HCT116 (cell line): ENCODE data around the gene BBS9. TPM values are rescaled to one million over a fixed set of nuclear protein-coding genes. Genes with fewer than 3 reads are reported as not detected.

Experiments used
- ATAC-seq: fragments of 200-7000 bp; cut with Tn5 transposase; 2 replicates; pipeline ENCODE4 v1.9.1; 2020; ENCODE audit warnings: mild to moderate bottlenecking, moderate library complexity
- Bru-seq: library from RNA; stranded (reverse); fragments of 400-500 nt; gene quantifications from one replicate; lab custom pipeline; 2021; lab: Mats Ljungman, UMichigan
- BruChase-seq, 2 experiments: library from RNA; stranded (reverse); fragments of 400-500 nt; gene quantifications; one replicate each; lab custom pipeline; 2021; lab: Mats Ljungman, UMichigan
- BruUV-seq: library from RNA; stranded (reverse); fragments of 400-500 nt; replicated peaks from 2 replicates; lab custom pipeline; 2021; lab: Mats Ljungman, UMichigan
- CTCF ChIA-PET: fragments of 300-600 bp; sonication (Branson Sonifier 250); formaldehyde crosslinking; loops from one replicate; lab custom pipeline; 2021; ENCODE audit warnings: antibody characterized with exemption; lab: Charles Lee
- POLR2A ChIA-PET: fragments of 300-600, 350-600 bp; sonication (Branson Sonifier 250); formaldehyde crosslinking; loops from one replicate; lab custom pipeline; 2021; ENCODE audit warnings: antibody characterized with exemption; lab: Charles Lee
- RAD21 ChIA-PET, 2 experiments: fragments of 300-600 bp; sonication (Branson Sonifier 250); formaldehyde crosslinking; loops; one replicate each; lab custom pipeline; 2023; ENCODE audit warnings: low total read pairs in 2 of 2; ENCODE audit not compliant: uncharacterized antibody in 2 of 2, unreplicated experiment in 2 of 2, low non-redundant PET in 1 of 2; lab: Charles Lee
- DNase-seq: peaks from one replicate; pipeline ENCODE4 v3.0.0-alpha.2; 2010; ENCODE audit warnings: low read depth, low spot score
- H2AFZ ChIP-seq: fragments of 200-600 bp; shearing (Covaris generic), sonication (generic); 2 replicates; pipeline ENCODE4 v1.6.1; 2017; ENCODE audit warnings: low read depth, mixed run types, mixed read lengths, antibody characterized with exemption, low read length; ENCODE audit not compliant: poor library complexity, severe bottlenecking
- H3K27ac ChIP-seq: 2 replicates; pipeline ENCODE4 v1.5.1; 2012; ENCODE audit warnings: low read depth, low read length
- H3K27me3 ChIP-seq: fragments of 200-600 bp; sonication (generic); 2 replicates; pipeline ENCODE4 v1.6.1; 2016; ENCODE audit warnings: mixed run types, low read length, mixed read lengths; ENCODE audit not compliant: insufficient read depth
- H3K36me3 ChIP-seq, 2 experiments: fragments of 200-500 bp in 1 of 2; fragments of 200-600 bp in 1 of 2; sonication (Bioruptor generic) in 1 of 2; sonication (generic) in 1 of 2; 2 replicates each; pipeline versions ENCODE4 v1.5.1 to v1.6.1; 2014 to 2016; ENCODE audit warnings: low read length in 2 of 2, inconsistent platforms in 1 of 2, mixed read lengths in 1 of 2, mixed run types in 1 of 2; ENCODE audit not compliant: insufficient read depth in 2 of 2, control insufficient read depth in 1 of 2
- H3K4me1 ChIP-seq, 2 experiments: fragments of 200-600 bp in 1 of 2; sonication (generic) in 1 of 2; 2 replicates each; pipeline versions ENCODE4 v1.5.1 to v1.6.1; 2012 to 2017; ENCODE audit warnings: low read length in 2 of 2, inconsistent platforms in 1 of 2, mild to moderate bottlenecking in 1 of 2, mixed read lengths in 1 of 2, mixed run types in 1 of 2, moderate library complexity in 1 of 2; ENCODE audit not compliant: insufficient read depth in 2 of 2, control insufficient read depth in 1 of 2
- H3K4me2 ChIP-seq: fragments of 200-600 bp; sonication (generic); 2 replicates; pipeline ENCODE4 v1.6.1; 2017; ENCODE audit warnings: mixed run types, low read length, mixed read lengths
- H3K4me3 ChIP-seq, 2 experiments: fragments of 200-600 bp in 1 of 2; sonication (generic) in 1 of 2; replicated peaks in 1 of 2; 2 replicates each; pipeline ENCODE4 v1.5.1; 2011 to 2016; ENCODE audit warnings: low read length in 2 of 2, control low read depth in 1 of 2, low read depth in 1 of 2, mild to moderate bottlenecking in 1 of 2, mixed read lengths in 1 of 2, mixed run types in 1 of 2
- H3K79me2 ChIP-seq: fragments of 200-600 bp; sonication (generic); 2 replicates; pipeline ENCODE4 v1.6.1; 2017; ENCODE audit warnings: mild to moderate bottlenecking, mixed run types, low read length, moderate library complexity, mixed read lengths; ENCODE audit not compliant: insufficient read depth
- H3K9ac ChIP-seq: fragments of 200-600 bp; sonication (generic); 2 replicates; pipeline ENCODE4 v1.6.1; 2016; ENCODE audit warnings: low read length, mixed read lengths
- H3K9me2 ChIP-seq: fragments of 200-600 bp; sonication (generic), shearing (Covaris generic); 2 replicates; pipeline ENCODE4 v1.6.1; 2017; ENCODE audit warnings: mixed run types, mild to moderate bottlenecking, moderate library complexity; ENCODE audit not compliant: insufficient read depth
- H3K9me3 ChIP-seq, 2 experiments: fragments of 200-500 bp in 1 of 2; fragments of 200-600 bp in 1 of 2; sonication (Bioruptor generic) in 1 of 2; sonication (generic) in 1 of 2; 2 replicates each; pipeline ENCODE4 v1.6.1; 2014 to 2017; ENCODE audit warnings: low read length in 2 of 2, mixed read lengths in 2 of 2, inconsistent platforms in 1 of 2, low read depth in 1 of 2, mild to moderate bottlenecking in 1 of 2, mixed run types in 1 of 2, moderate library complexity in 1 of 2; ENCODE audit not compliant: control insufficient read depth in 1 of 2, insufficient read depth in 1 of 2
- H4K20me1 ChIP-seq: fragments of 200-600 bp; sonication (generic), shearing (Covaris generic); 2 replicates; pipeline ENCODE4 v1.6.1; 2017; ENCODE audit warnings: mixed run types, mild to moderate bottlenecking, moderate library complexity; ENCODE audit not compliant: insufficient read depth
- CBX3 ChIP-seq: IDR thresholded peaks from 2 replicates; pipeline ENCODE4 v1.6.1; 2012; ENCODE audit warnings: low read depth
- CEBPB ChIP-seq: IDR thresholded peaks from 2 replicates; pipeline ENCODE4 v1.6.1; 2012; ENCODE audit warnings: low read depth
- EZH2 ChIP-seq: fragments of 200-600 bp; sonication (generic); IDR thresholded peaks from 2 replicates; pipeline ENCODE4 v1.6.1; 2017; ENCODE audit warnings: antibody characterized with exemption, mixed run types
- EZH2phosphoT487 ChIP-seq: fragments of 200-600 bp; IDR thresholded peaks from 2 replicates; pipeline ENCODE4 v1.6.1; 2018; ENCODE audit warnings: antibody characterized with exemption, borderline replicate concordance
- FOSL1 ChIP-seq: IDR thresholded peaks from 2 replicates; pipeline ENCODE4 v1.6.1; 2012; ENCODE audit warnings: low read depth
- MAX ChIP-seq: IDR thresholded peaks from 2 replicates; pipeline ENCODE4 v1.6.1; 2012
- POLR2A ChIP-seq: IDR thresholded peaks from 2 replicates; pipeline ENCODE4 v1.7.0; 2011; ENCODE audit warnings: borderline replicate concordance; ENCODE audit not compliant: insufficient read depth, insufficient read length; ENCODE audit errors: extremely low read depth
- POLR2AphosphoS5 ChIP-seq: IDR thresholded peaks from 2 replicates; pipeline ENCODE4 v1.6.1; 2011; ENCODE audit warnings: mild to moderate bottlenecking, low read depth, low read length, moderate library complexity
- RAD21 ChIP-seq: IDR thresholded peaks from 2 replicates; pipeline ENCODE4 v1.6.1; 2012; ENCODE audit warnings: low read depth, mild to moderate bottlenecking
- REST ChIP-seq: IDR thresholded peaks from 2 replicates; pipeline ENCODE4 v1.6.1; 2012; ENCODE audit warnings: low read depth
- SP1 ChIP-seq: IDR thresholded peaks from 2 replicates; pipeline ENCODE4 v1.6.1; 2012; ENCODE audit warnings: low read depth
- SRF ChIP-seq: IDR thresholded peaks from 2 replicates; pipeline ENCODE4 v1.6.1; 2012; ENCODE audit warnings: low read depth
- TCF7L2 ChIP-seq: IDR thresholded peaks from 2 replicates; pipeline ENCODE4 v1.7.0; 2011; ENCODE audit warnings: borderline replicate concordance, inconsistent platforms; ENCODE audit not compliant: insufficient read depth, insufficient read length; ENCODE audit errors: extremely low read depth
- ZBTB33 ChIP-seq: IDR thresholded peaks from 2 replicates; pipeline ENCODE4 v1.6.1; 2011; ENCODE audit warnings: mild to moderate bottlenecking, low read length, moderate library complexity; ENCODE audit not compliant: insufficient replicate concordance; ENCODE audit errors: extremely low read depth
- ZNF274 ChIP-seq: fragments of 200-500 bp; sonication (Bioruptor generic); IDR thresholded peaks from 2 replicates; pipeline ENCODE4 v1.6.1; 2014; ENCODE audit warnings: mild to moderate bottlenecking, low read depth, low read length, inconsistent platforms
- intact Hi-C: fragments of 100-400 bp; cut with micrococcal nuclease; formaldehyde crosslinking; loops from 2 replicates; pipeline ENCODE4 v1.10.0; 2022
- long read RNA-seq: library from polyadenylated mRNA; unstranded; transcript quantifications from one replicate; pipeline ENCODE4 v2.0.0, GENCODE V29; 2021; ENCODE audit not compliant: unreplicated experiment
- polyA plus RNA-seq: library from polyadenylated mRNA; unstranded; fragments of >200 nt; gene quantifications from 2 replicates; pipeline ENCODE4 v1.2.1, GENCODE V29; 2012; ENCODE audit warnings: missing spikeins
- total RNA-seq: library from RNA; stranded (reverse); gene quantifications from one replicate; pipeline ENCODE4 v1.2.1, GENCODE V29; 2021; ENCODE audit not compliant: unreplicated experiment
- TF ChIP-seq, protein P1 (sequence below): IDR thresholded peaks from 2 replicates; pipeline ENCODE4 v1.6.1; 2012
- TF ChIP-seq, protein P2 (sequence below), 3 experiments: fragments of 200-600 bp in 1 of 3; sonication (generic) in 1 of 3; IDR thresholded peaks in 2 of 3; conservative IDR thresholded peaks in 1 of 3; 2 replicates each; pipeline ENCODE4 v1.5.1; 2012 to 2017; ENCODE audit warnings: low read depth in 2 of 3, low read length in 2 of 3, antibody characterized with exemption in 1 of 3, borderline replicate concordance in 1 of 3, control low read depth in 1 of 3, mild to moderate bottlenecking in 1 of 3, mixed read lengths in 1 of 3, mixed run types in 1 of 3, moderate library complexity in 1 of 3; ENCODE audit not compliant: insufficient read depth in 1 of 3

BBS9 gene
- 7.1 TPM for total RNA-seq
- polyA plus RNA-seq, result 2.3 and 3.8 TPM in 2 replicates
- Bru-seq, nascent RNA, result percentile 46 among the genes with signal in this experiment
- percentile 30 among the genes with signal in this experiment for BruChase-seq, experiment 1, labeled RNA remaining after a 6-hour chase
- BruChase-seq, experiment 2, labeled RNA remaining after a 2-hour chase, result percentile 43 among the genes with signal in this experiment
- long read RNA-seq, partial matches to known transcripts, result 2 of 6 reads
- long read RNA-seq, other reads (novel, unspliced or antisense), result 4 of 6 reads

DNA sequence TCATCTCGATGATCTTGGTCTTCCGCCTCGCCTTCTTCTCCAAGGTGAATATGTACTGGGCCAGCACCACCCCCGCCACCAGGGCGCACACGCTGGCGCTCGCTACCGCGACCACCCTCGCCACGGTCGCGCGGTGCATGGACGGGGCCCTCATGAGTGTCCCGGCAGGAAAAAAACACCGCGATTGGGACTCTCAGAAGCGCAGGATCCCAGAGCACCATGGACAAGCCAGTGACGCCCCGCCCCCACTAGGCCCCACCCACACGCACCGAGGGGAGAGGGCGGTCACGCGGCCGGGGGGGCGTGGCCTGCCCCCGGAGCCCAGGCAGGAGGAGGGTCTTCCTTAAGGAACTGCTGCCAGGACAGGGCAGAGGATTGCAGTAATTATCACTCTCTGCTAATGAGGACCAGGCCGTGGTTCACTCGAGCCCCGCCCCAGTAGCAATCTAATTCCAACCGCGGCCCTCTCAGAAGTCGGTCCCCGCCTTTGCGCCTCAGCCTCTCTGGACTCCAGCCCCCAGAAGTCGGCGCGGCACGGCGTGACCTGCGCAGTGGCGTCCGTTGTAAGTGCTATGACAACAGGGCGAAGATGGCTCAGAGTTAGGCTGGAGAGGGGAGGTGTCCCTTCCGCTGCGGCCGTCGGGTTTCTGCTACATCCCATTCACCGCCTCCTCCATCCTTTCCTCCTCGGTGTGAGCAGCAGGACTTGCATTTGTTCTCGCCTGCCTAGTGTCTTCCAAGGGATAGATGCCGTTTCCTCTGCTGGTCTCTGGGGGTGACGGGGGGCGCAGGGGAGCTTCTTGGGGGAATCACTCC, at the start of gene BBS9:
TSS of gene BBS9 (plus strand) at position 575 of the 816 bp plus-strand sequence. CDS start 16,689 bp downstream, outside the sequence.
- Histone ChIP-seq H3K9me2 (no peaks in the 10 kb centered on the region), H2AFZ (peak within 1 kb of the TSS; percentile 88), H3K9me3 (no peaks in the 10 kb centered on the region), H3K27me3 (no peaks in the 10 kb centered on the region), H4K20me1 (no peaks in the 10 kb centered on the region), H3K4me1 (peaks cover 8 to 11% of the 10 kb centered on the region in 2 experiments; a peak in 3 of 4 replicates), H3K9ac (peak within 1 kb of the TSS; percentile 61), H3K4me2 (peak within 1 kb of the TSS; percentile 94), H3K27ac (peak within 1 kb of the TSS; percentile 64), H3K79me2 (no peaks in the 10 kb centered on the region), H3K36me3 (no peaks in the 10 kb centered on the region), H3K4me3 (peak within 1 kb of the TSS; percentile 80 to 81)
- DNase-seq, result peak; percentile 88
- RAD21 ChIA-PET, result no interaction called here
- intact Hi-C loops, result no loop called here
- BruUV-seq, result no TSS peak
- CTCF ChIA-PET, result no interaction called here
- ATAC-seq, result peak; percentile 99
- POLR2A ChIA-PET, result no interaction called here
- no peak for TF ChIP-seq SRF
- TF ChIP-seq, protein P1, sequence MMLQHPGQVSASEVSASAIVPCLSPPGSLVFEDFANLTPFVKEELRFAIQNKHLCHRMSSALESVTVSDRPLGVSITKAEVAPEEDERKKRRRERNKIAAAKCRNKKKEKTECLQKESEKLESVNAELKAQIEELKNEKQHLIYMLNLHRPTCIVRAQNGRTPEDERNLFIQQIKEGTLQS, result no peak
- no peak for TF ChIP-seq ZNF274
- TF ChIP-seq ZBTB33, result no peak
- no peak for TF ChIP-seq EZH2
- no peak for TF ChIP-seq EZH2phosphoT487
- TF ChIP-seq, protein P2, sequence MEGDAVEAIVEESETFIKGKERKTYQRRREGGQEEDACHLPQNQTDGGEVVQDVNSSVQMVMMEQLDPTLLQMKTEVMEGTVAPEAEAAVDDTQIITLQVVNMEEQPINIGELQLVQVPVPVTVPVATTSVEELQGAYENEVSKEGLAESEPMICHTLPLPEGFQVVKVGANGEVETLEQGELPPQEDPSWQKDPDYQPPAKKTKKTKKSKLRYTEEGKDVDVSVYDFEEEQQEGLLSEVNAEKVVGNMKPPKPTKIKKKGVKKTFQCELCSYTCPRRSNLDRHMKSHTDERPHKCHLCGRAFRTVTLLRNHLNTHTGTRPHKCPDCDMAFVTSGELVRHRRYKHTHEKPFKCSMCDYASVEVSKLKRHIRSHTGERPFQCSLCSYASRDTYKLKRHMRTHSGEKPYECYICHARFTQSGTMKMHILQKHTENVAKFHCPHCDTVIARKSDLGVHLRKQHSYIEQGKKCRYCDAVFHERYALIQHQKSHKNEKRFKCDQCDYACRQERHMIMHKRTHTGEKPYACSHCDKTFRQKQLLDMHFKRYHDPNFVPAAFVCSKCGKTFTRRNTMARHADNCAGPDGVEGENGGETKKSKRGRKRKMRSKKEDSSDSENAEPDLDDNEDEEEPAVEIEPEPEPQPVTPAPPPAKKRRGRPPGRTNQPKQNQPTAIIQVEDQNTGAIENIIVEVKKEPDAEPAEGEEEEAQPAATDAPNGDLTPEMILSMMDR (IDR thresholded peaks at IDR 0.05 in 2 of 3, conservative IDR thresholded peaks at IDR 0.05 in 1 of 3; ENCODE audit: borderline replicate concordance in 1 of 3, insufficient read depth in 1 of 3, low read depth in 2 of 3, low read length in 2 of 3), result no peak
- TF ChIP-seq MAX, result peak; percentile 67; the same call in 1 of the 2 replicates
- TF ChIP-seq TCF7L2, result peak; percentile 93
- peak; percentile 43 for TF ChIP-seq POLR2A
- no peak for TF ChIP-seq FOSL1
- TF ChIP-seq POLR2AphosphoS5, result peak; percentile 70
- no peak for TF ChIP-seq CBX3
- TF ChIP-seq RAD21, result no peak
- peak; percentile 50 for TF ChIP-seq SP1
- TF ChIP-seq REST, result no peak
- TF ChIP-seq CEBPB, result no peak
